ENCODE measurements around the gene CALHM6.

DNA sequence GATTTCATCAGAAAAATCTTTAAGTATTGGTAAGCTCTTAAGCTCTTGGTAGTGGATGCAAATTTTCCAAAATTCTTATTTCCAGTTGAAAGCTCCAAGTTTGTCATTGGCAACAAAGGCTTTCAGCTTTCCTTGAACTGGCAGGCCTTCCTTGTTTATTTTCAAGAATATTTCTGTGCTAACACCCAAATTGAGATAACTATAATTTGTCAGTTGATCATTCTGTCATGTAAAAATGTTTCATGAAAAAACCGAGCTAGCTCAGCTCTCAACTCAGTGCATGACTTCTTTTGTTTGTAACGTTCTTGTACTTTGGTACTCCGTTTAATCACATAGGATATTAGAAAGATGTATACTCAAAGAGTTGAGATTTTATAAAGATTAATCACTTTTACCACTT, 38.9 kb upstream of the CALHM6 start:
- TF ChIP-seq, protein P1, sequence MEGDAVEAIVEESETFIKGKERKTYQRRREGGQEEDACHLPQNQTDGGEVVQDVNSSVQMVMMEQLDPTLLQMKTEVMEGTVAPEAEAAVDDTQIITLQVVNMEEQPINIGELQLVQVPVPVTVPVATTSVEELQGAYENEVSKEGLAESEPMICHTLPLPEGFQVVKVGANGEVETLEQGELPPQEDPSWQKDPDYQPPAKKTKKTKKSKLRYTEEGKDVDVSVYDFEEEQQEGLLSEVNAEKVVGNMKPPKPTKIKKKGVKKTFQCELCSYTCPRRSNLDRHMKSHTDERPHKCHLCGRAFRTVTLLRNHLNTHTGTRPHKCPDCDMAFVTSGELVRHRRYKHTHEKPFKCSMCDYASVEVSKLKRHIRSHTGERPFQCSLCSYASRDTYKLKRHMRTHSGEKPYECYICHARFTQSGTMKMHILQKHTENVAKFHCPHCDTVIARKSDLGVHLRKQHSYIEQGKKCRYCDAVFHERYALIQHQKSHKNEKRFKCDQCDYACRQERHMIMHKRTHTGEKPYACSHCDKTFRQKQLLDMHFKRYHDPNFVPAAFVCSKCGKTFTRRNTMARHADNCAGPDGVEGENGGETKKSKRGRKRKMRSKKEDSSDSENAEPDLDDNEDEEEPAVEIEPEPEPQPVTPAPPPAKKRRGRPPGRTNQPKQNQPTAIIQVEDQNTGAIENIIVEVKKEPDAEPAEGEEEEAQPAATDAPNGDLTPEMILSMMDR (conservative IDR thresholded peaks at IDR 0.05) = no peak
- no peak for TF ChIP-seq EZH2 (IDR thresholded peaks at IDR 0.05; ENCODE audit: low read depth)

All from PC-9 (cell line).